Stimulated activated memory B cell treated with anti-CD40 and anti-IgM and Interleukin-4, amounts not matched to agents 10 μg/mL and 1 μg/mL and 100 μg/mL, for 72 hours (primary cell): ENCODE measurements around the gene GATAD2A.

Experiments used
- ATAC-seq: fragments of 150-1000 bp; cut with Tn5 transposase; 2 replicates; pipeline ENCODE4 v1.10.0; 2021
- H3K27ac Mint-ChIP-seq: one replicate; pipeline ENCODE4 v1.8.0; 2022; ENCODE audit warnings: mild to moderate bottlenecking, mixed read lengths
- H3K27me3 Mint-ChIP-seq: one replicate; pipeline ENCODE4 v1.8.0; 2022; ENCODE audit warnings: mixed read lengths
- H3K36me3 Mint-ChIP-seq: one replicate; pipeline ENCODE4 v1.8.0; 2022; ENCODE audit warnings: mixed read lengths
- H3K4me1 Mint-ChIP-seq: one replicate; pipeline ENCODE4 v1.8.0; 2022; ENCODE audit warnings: mixed read lengths
- H3K4me3 Mint-ChIP-seq: one replicate; pipeline ENCODE4 v1.8.0; 2022; ENCODE audit warnings: mild to moderate bottlenecking, moderate library complexity, mixed read lengths
- H3K9me3 Mint-ChIP-seq: one replicate; pipeline ENCODE4 v1.8.0; 2022; ENCODE audit warnings: mixed read lengths

The GATAD2A gene

GRCh38 chr19:19535311-19536191, 130.1 kb downstream of the GATAD2A start:
- peaks cover 6% of the 10 kb centered on the region for H3K36me3 Mint-ChIP-seq
- no peak overlapping the region for H3K4me3 Mint-ChIP-seq
- H3K27ac Mint-ChIP-seq, result no peak overlapping the region
- H3K4me1 Mint-ChIP-seq, result peaks cover 30% of the 10 kb centered on the region
- H3K27me3 Mint-ChIP-seq, result peaks cover 19% of the 10 kb centered on the region
- ATAC-seq, result no peak
- H3K9me3 Mint-ChIP-seq, result no peaks in the 10 kb centered on the region

DNA sequence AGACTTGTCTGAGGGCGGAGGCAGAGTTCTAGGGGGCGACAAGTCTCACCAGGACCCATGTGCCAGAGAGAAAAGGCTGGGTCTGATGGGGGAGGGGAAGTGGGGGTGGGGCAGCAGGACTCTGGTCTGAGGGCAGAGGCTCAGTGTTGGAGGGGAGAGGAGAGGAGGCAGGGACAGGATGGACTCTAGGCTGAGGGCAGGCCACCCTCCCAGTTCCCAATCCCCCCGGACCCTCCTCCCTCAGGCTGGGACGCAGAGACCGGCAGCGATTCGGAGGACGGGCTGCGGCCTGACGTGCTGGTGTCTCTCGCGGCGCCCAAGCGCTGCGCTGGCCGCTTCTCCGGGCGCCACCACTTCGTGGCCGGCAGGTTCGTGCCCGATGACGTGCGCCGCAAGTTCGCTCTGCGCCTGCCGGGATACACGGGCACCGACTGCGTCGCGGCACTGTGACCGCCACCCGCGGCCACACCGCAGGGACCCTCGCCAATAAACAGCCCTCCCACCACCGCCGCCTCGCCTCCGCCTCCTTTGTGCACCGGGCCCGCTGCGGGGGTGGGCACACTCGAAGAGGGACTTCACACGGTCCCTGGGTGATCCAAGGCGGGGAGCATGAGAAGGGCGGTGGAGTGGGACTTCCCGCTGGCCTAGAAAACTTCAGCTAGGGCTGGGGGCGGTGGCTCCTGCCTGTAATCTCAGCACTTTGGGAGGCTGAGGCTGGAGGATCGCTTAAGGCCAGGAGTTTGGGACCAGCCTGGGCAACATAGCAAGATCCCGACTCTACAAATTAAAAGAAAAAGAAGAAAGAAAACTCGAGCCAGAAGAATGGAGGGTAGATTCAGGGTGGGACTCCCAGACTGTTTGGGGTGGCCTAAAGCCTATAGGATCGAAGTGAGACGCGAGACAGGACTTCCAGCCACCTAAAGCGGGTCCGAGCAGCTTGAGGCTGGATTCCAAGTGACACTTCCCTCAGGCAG, 131.9 kb downstream of the GATAD2A start:
- Mint-ChIP-seq H3K4me3 (peak overlapping the region; percentile 64), H3K4me1 (peaks cover 35% of the 10 kb centered on the region), H3K9me3 (no peaks in the 10 kb centered on the region), H3K27me3 (peaks cover 37% of the 10 kb centered on the region), H3K36me3 (no peaks in the 10 kb centered on the region), H3K27ac (peak overlapping the region; percentile 37)
- no peak for ATAC-seq

DNA sequence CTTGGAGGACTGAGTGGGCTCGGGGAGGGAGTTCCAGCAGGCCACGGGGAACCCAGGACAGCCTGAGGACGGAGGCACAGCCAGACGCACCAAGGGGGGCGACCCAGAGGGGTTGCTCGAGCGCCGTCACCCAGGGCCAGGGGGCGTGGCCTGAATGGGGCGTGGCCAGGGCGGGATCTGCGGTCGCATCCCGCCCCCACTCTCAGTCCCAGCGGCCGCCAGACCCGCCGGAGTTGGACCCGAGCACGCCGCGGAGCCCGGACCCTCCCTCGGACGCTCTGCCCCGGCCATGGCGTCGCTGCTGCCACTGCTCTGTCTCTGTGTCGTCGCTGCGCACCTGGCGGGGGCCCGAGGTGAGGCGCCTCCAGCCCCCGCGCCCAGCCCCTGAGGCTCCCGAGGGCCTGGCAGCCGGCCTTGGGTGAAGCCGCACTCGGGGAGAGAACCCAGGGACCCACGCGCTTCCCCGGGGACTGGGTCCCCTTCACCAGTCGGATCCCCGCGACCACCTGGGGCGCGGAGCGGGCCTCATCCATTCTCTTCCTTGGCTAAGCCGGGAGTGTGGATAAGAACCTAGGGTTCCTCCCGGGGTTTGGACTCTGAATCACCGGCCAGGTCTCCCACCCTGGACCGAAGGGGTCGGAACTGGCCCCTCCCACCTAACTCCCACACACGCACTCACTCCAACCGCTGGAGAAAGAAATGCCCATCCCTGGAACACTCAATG, 132.7 kb downstream of the GATAD2A start, which contains the start of gene CILP2:
Gene CILP2, plus strand, starts transcription at position 205 of the 724 bp plus-strand sequence. Its CDS starts 85 bp downstream, at position 290.
- Mint-ChIP-seq H3K9me3 (no peaks in the 10 kb centered on the region), H3K4me3 (peak within 1 kb of the TSS; percentile 64), H3K27ac (peak within 1 kb of the TSS; percentile 37)

DNA sequence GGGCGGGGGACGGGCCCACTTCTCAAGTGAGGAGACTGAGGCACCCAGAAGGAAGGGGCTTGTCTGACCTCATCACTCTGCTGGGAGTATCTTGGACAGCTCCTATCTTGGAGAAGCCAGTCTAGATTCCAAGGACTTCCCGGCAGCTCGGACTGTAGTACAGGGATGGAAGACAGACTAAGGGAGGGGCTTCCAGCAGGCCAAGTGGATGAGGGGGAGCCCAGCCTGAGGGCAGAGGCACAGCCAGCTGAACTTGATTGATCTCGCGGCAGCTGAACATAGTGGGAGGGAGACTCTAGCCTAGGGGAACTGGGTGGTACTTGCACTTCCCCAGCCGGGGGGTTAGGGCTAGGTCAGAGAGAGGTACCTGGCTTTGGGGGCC, 133.3 kb downstream of the GATAD2A start:
- peaks cover 50% of the 10 kb centered on the region for H3K27me3 Mint-ChIP-seq
- H3K4me1 Mint-ChIP-seq, result peaks cover 34% of the 10 kb centered on the region
- H3K27ac Mint-ChIP-seq, result peak overlapping the region; percentile 33
- ATAC-seq, result peak; percentile 13
- H3K36me3 Mint-ChIP-seq, result no peaks in the 10 kb centered on the region
- peak overlapping the region; percentile 63 for H3K4me3 Mint-ChIP-seq
- H3K9me3 Mint-ChIP-seq, result no peaks in the 10 kb centered on the region

More for the DNA sequence above, 132.7 kb downstream of the GATAD2A start, which contains the start of gene CILP2:
- Mint-ChIP-seq H3K4me1 (peaks cover 34% of the 10 kb centered on the region), H3K27me3 (peaks cover 45% of the 10 kb centered on the region), H3K36me3 (no peaks in the 10 kb centered on the region)
- ATAC-seq, result peak; percentile 18

DNA sequence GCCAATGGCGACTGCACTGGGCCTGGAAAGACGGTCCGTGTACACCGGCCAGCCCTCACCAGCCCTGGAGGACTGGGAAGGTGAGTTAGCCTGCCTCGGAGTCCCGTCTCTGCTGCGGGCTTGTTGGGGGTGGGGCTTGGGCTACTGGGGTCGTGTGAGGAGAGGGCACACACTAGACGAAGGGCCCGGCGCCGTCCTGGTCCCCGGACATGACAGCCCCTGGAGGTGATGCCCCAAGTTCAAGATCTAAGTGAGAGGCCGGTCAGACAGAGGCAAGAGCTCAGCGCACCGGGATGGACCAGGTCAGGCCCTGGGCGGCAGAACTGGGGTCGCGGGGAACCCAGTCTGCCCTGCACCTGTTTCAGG, 134.2 kb downstream of the GATAD2A start:
- Mint-ChIP-seq H3K27me3 (peaks cover 54% of the 10 kb centered on the region), H3K27ac (no peak overlapping the region), H3K9me3 (no peaks in the 10 kb centered on the region), H3K4me1 (peaks cover 34% of the 10 kb centered on the region), H3K36me3 (no peaks in the 10 kb centered on the region), H3K4me3 (peak overlapping the region; percentile 24)
- ATAC-seq, result no peak

DNA sequence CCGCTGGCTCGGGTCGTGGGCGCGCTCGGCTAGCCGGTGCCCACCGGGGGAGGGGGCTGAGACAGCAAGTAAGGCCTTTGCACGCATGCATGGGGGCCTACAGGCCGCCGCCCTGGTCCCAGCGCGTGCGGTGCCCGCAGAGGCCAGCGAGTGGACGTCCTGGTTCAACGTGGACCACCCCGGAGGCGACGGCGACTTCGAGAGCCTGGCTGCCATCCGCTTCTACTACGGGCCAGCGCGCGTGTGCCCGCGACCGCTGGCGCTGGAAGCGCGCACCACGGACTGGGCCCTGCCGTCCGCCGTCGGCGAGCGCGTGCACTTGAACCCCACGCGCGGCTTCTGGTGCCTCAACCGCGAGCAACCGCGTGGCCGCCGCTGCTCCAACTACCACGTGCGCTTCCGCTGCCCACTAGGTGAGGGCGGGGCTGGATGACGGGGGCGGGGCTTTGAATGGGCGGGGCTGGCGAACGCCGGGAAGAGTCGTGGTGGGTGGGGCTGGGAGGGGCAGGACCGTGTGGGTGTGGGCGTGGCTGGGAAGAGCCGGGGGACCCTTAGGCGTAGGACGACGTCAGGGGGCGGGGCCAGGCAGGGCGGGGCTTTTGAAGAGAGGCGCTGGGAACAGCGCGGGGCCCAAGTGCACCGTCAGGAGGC, 134.7 kb downstream of the GATAD2A start:
- peaks cover 54% of the 10 kb centered on the region for H3K27me3 Mint-ChIP-seq
- peak overlapping the region; percentile 56 for H3K4me3 Mint-ChIP-seq
- peaks cover 34% of the 10 kb centered on the region for H3K4me1 Mint-ChIP-seq
- peak; percentile 16 for ATAC-seq
- H3K9me3 Mint-ChIP-seq, result no peaks in the 10 kb centered on the region
- H3K27ac Mint-ChIP-seq, result peak overlapping the region; percentile 25
- H3K36me3 Mint-ChIP-seq, result no peaks in the 10 kb centered on the region

GRCh38 chr19:19540715-19541515, 135.4 kb downstream of the GATAD2A start:
- Mint-ChIP-seq H3K4me1 (peaks cover 34% of the 10 kb centered on the region), H3K27me3 (peaks cover 54% of the 10 kb centered on the region), H3K36me3 (no peaks in the 10 kb centered on the region), H3K4me3 (peak overlapping the region; percentile 56), H3K27ac (peak overlapping the region; percentile 25), H3K9me3 (no peaks in the 10 kb centered on the region)
- ATAC-seq, result peak; percentile 80

- ATAC-seq, result no peak
- H3K9me3 Mint-ChIP-seq, result no peaks in the 10 kb centered on the region
- H3K4me3 Mint-ChIP-seq, result peak overlapping the region; percentile 56
- H3K27ac Mint-ChIP-seq, result no peak overlapping the region
- no peaks in the 10 kb centered on the region for H3K36me3 Mint-ChIP-seq
- peaks cover 54% of the 10 kb centered on the region for H3K27me3 Mint-ChIP-seq
- peaks cover 33% of the 10 kb centered on the region for H3K4me1 Mint-ChIP-seq
These were observed 136.1 kb downstream of the GATAD2A start for GRCh38 chr19:19541616-19542015.

DNA sequence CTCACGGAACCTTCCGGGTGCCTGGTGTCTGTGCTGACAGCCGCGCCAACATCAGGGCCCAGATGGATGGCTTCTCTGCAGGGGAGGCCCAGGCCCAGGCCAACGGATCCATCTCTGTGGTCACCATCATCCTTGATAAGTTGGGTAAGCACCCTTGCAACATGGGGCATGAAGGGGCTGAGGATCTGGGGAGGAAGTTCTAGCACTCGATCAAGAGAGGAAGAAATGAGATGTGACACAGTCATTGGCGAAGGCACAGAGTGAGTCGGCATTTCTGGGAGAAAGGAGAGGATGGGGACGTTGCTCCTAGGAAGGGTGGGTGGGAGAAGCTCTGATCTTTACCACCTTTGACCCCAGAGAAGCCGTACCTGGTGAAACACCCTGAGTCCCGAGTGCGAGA, 137.0 kb downstream of the GATAD2A start:
- Mint-ChIP-seq H3K27ac (no peak overlapping the region), H3K36me3 (no peaks in the 10 kb centered on the region), H3K4me3 (no peak overlapping the region), H3K27me3 (peaks cover 54% of the 10 kb centered on the region), H3K4me1 (peaks cover 26% of the 10 kb centered on the region), H3K9me3 (no peaks in the 10 kb centered on the region)
- no peak for ATAC-seq

- no peak overlapping the region for H3K4me3 Mint-ChIP-seq
These were observed 137.6 kb downstream of the GATAD2A start for GRCh38 chr19:19543101-19543500.

GRCh38 chr19:19543640-19544039, 138.2 kb downstream of the GATAD2A start:
- H3K36me3 Mint-ChIP-seq, result no peaks in the 10 kb centered on the region
- H3K27ac Mint-ChIP-seq, result no peak overlapping the region
- H3K9me3 Mint-ChIP-seq, result no peaks in the 10 kb centered on the region
- peaks cover 54% of the 10 kb centered on the region for H3K27me3 Mint-ChIP-seq
- ATAC-seq, result no peak
- H3K4me3 Mint-ChIP-seq, result no peak overlapping the region
- peaks cover 19% of the 10 kb centered on the region for H3K4me1 Mint-ChIP-seq

More at GRCh38 chr19:19543101-19543500, 137.6 kb downstream of the GATAD2A start:
- Mint-ChIP-seq H3K27me3 (peaks cover 54% of the 10 kb centered on the region), H3K27ac (no peak overlapping the region), H3K9me3 (no peaks in the 10 kb centered on the region), H3K36me3 (no peaks in the 10 kb centered on the region), H3K4me1 (peaks cover 23% of the 10 kb centered on the region)
- ATAC-seq, result no peak

DNA sequence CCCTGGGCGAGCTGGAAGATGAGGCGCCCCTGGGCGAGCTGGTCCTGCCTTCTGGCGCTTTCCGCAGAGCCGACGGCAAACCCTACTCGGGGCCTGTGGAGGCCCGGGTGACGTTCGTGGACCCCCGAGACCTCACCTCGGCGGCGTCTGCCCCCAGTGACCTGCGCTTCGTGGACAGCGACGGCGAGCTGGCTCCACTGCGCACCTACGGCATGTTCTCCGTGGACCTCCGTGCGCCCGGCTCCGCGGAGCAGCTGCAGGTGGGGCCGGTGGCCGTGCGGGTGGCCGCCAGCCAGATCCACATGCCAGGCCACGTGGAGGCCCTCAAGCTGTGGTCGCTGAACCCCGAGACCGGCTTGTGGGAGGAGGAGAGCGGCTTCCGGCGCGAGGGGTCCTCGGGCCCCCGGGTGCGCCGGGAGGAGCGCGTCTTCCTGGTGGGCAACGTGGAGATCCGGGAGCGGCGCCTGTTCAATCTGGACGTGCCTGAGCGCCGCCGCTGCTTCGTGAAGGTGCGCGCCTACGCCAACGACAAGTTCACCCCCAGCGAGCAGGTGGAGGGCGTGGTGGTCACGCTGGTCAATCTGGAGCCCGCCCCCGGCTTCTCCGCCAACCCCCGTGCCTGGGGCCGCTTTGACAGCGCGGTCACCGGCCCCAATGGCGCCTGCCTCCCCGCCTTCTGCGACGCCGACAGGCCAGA, 138.9 kb downstream of the GATAD2A start:
- ATAC-seq, result no peak
- Mint-ChIP-seq H3K27me3 (peaks cover 54% of the 10 kb centered on the region), H3K9me3 (no peaks in the 10 kb centered on the region), H3K4me3 (no peak overlapping the region), H3K36me3 (no peaks in the 10 kb centered on the region), H3K4me1 (peaks cover 12% of the 10 kb centered on the region), H3K27ac (no peak overlapping the region)

DNA sequence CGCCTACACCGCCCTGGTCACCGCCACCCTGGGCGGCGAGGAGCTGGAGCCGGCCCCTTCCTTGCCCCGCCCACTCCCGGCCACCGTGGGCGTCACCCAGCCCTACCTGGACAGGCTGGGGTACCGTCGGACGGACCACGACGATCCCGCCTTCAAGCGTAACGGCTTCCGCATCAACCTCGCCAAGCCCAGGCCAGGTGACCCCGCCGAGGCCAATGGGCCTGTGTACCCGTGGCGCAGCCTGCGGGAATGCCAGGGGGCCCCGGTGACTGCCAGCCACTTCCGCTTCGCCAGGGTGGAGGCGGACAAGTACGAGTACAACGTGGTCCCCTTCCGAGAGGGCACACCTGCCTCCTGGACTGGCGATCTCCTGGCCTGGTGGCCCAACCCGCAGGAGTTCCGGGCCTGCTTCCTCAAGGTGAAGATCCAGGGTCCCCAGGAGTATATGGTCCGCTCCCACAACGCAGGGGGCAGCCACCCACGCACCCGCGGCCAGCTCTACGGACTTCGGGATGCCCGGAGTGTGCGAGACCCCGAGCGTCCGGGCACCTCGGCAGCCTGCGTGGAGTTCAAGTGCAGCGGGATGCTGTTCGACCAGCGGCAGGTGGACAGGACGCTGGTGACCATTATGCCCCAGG, 139.6 kb downstream of the GATAD2A start:
- no peak for ATAC-seq
- H3K4me3 Mint-ChIP-seq, result no peak overlapping the region
- no peaks in the 10 kb centered on the region for H3K36me3 Mint-ChIP-seq
- no peak overlapping the region for H3K27ac Mint-ChIP-seq
- no peaks in the 10 kb centered on the region for H3K9me3 Mint-ChIP-seq
- peaks cover 57% of the 10 kb centered on the region for H3K27me3 Mint-ChIP-seq
- H3K4me1 Mint-ChIP-seq, result peaks cover 12% of the 10 kb centered on the region
